Peyer's patch (tissue), 4 donors: Measurements from ENCODE around the gene PAIP2B. TPM values are rescaled to one million over a fixed set of nuclear protein-coding genes. Genes with fewer than 3 reads are reported as not detected.
"Not testable (repeated sequence)": the region's sequence is repeated elsewhere in the genome, so short reads cannot be mapped to it uniquely, and the experiment has no call there.

Experiments used
- DNase-seq, 3 donors: peaks; one replicate each; pipeline ENCODE4 v3.0.0-alpha.2; 2017 to 2019
- H3K27ac ChIP-seq, 4 donors: fragments of 200-600 bp; sonication (generic); one replicate each; pipeline ENCODE4 v1.5.1; 2016 to 2019
- H3K27me3 ChIP-seq, 2 donors: fragments of 200-600 bp; sonication (generic); one replicate each; pipeline ENCODE4 v1.5.1; 2019
- H3K36me3 ChIP-seq, 3 donors: fragments of 200-600 bp; sonication (generic); one replicate each; pipeline ENCODE4 v1.5.1; 2016 to 2019
- H3K4me1 ChIP-seq, 4 donors: fragments of 200-600 bp; sonication (generic); one replicate each; pipeline ENCODE4 v1.5.1; 2016 to 2019
- H3K4me3 ChIP-seq, 4 donors: fragments of 200-600 bp; sonication (generic); 1 replicate in 3 of 4; 2 replicates in 1 of 4; pipeline ENCODE4 v1.5.1; 2016 to 2019; ENCODE audit warnings: mild to moderate bottlenecking in 1 of 4
- H3K9me3 ChIP-seq, 4 donors: fragments of 200-600 bp; sonication (generic); one replicate each; pipeline ENCODE4 v1.5.1; 2016 to 2019; ENCODE audit warnings: mild to moderate bottlenecking in 1 of 4
- CTCF ChIP-seq, 6 experiments: fragments of 450-650 bp in 4 of 6; fragments of 200-600 bp in 2 of 6; sonication (generic) in 1 of 6; IDR thresholded peaks; one replicate each; pipeline ENCODE4 v1.5.1; 2017 to 2019; ENCODE audit warnings: antibody characterized with exemption in 6 of 6, mild to moderate bottlenecking in 3 of 6, moderate library complexity in 1 of 6
- POLR2A ChIP-seq, 2 donors: fragments of 450-650 bp; IDR thresholded peaks; one replicate each; pipeline ENCODE4 v1.5.1; 2017; ENCODE audit warnings: antibody characterized with exemption in 2 of 2, mild to moderate bottlenecking in 2 of 2, moderate library complexity in 2 of 2
- total RNA-seq, 4 donors: library from RNA; depleted of rRNA; stranded (reverse); fragments of >200 nt; gene quantifications; one replicate each; pipeline ENCODE4 v1.1.0, GENCODE V29; 2016

The PAIP2B gene
- total RNA-seq, 4 donors from 2014 or later, result 1.9 to 10.7 (median 2.2) TPM

GRCh38 chr2:71181316-71181715, 45.6 kb downstream of the PAIP2B start:
- TF ChIP-seq CTCF (IDR thresholded peaks at IDR 0.05), result no peak
- no peak for TF ChIP-seq POLR2A (IDR thresholded peaks at IDR 0.05)
- Histone ChIP-seq H3K4me3 (no peak overlapping the region), H3K27ac (no peak overlapping the region), H3K4me1 (no peaks in the 10 kb centered on the region), H3K36me3 (no peaks in the 10 kb centered on the region), H3K9me3 (no peaks in the 10 kb centered on the region), H3K27me3 (no peaks in the 10 kb centered on the region)
- no peak for DNase-seq

- not testable (repeated sequence) for H3K27me3 ChIP-seq, H3K27ac ChIP-seq, H3K36me3 ChIP-seq, H3K9me3 ChIP-seq, H3K4me3 ChIP-seq, DNase-seq, H3K4me1 ChIP-seq
These were observed 48.1 kb downstream of the PAIP2B start for GRCh38 chr2:71178836-71179235.

GRCh38 chr2:71174207-71174606, 52.7 kb downstream of the PAIP2B start:
- no peak overlapping the region for H3K4me3 ChIP-seq

GRCh38 chr2:71173096-71173495, 53.8 kb downstream of the PAIP2B start:
- Histone ChIP-seq H3K4me3 (no peak overlapping the region), H3K9me3 (no peaks in the 10 kb centered on the region), H3K27me3 (no peaks in the 10 kb centered on the region), H3K4me1 (no peaks in the 10 kb centered on the region), H3K27ac (no peak overlapping the region), H3K36me3 (no peaks in the 10 kb centered on the region)
- TF ChIP-seq CTCF (IDR thresholded peaks at IDR 0.05) (no peak), POLR2A (IDR thresholded peaks at IDR 0.05) (no peak)
- no peak for DNase-seq

More at GRCh38 chr2:71174207-71174606, 52.7 kb downstream of the PAIP2B start:
- no peak for DNase-seq
- no peaks in the 10 kb centered on the region for H3K4me1 ChIP-seq
- H3K27me3 ChIP-seq, result no peaks in the 10 kb centered on the region
- H3K9me3 ChIP-seq, result no peaks in the 10 kb centered on the region
- no peak overlapping the region for H3K27ac ChIP-seq
- no peaks in the 10 kb centered on the region for H3K36me3 ChIP-seq
- TF ChIP-seq POLR2A (IDR thresholded peaks at IDR 0.05), result no peak
- TF ChIP-seq CTCF (IDR thresholded peaks at IDR 0.05), result no peak

- no peak for TF ChIP-seq POLR2A (IDR thresholded peaks at IDR 0.05)
- TF ChIP-seq CTCF (IDR thresholded peaks at IDR 0.05), result no peak
- no peak for DNase-seq
- Histone ChIP-seq H3K36me3 (no peaks in the 10 kb centered on the region), H3K27me3 (no peaks in the 10 kb centered on the region), H3K27ac (no peak overlapping the region), H3K4me3 (no peak overlapping the region), H3K9me3 (no peaks in the 10 kb centered on the region), H3K4me1 (no peaks in the 10 kb centered on the region)
These were observed 60.1 kb downstream of the PAIP2B start for GRCh38 chr2:71166812-71167211.

- peak overlapping the region in 2 of 4 donors; percentile 6 to 25 for H3K4me3 ChIP-seq
- H3K9me3 ChIP-seq, result no peaks in the 10 kb centered on the region
- TF ChIP-seq CTCF (IDR thresholded peaks at IDR 0.05), result peak in 5 of 6 experiments; percentile 45 to 60 (median 55)
- TF ChIP-seq POLR2A (IDR thresholded peaks at IDR 0.05), result no peak
- H3K27ac ChIP-seq, result no peak overlapping the region
- peak; percentile 61 to 77 (median 63) for DNase-seq
- H3K36me3 ChIP-seq, result no peaks in the 10 kb centered on the region
- H3K27me3 ChIP-seq, result no peaks in the 10 kb centered on the region
- H3K4me1 ChIP-seq, result peaks cover 0 to 6% (median 2%) of the 10 kb centered on the region in 4 donors
These were observed 69.6 kb downstream of the PAIP2B start for GRCh38 chr2:71157124-71157793.
